ENCODE results near the gene SH3D19. TPM values are rescaled to one million over a fixed set of nuclear protein-coding genes. Genes with fewer than 3 reads are reported as not detected.

SH3D19 gene
- total RNA-seq, 1 donor from 2014 or later, result 39.3 TPM

GRCh38 chr4:151292038-151292437 is 33.4 kb downstream of the SH3D19 start:
- peaks cover 95% of the 10 kb centered on the region for H3K79me2 ChIP-seq (ENCODE audit: low read depth)
- Mint-ChIP-seq H3K27ac (no peak overlapping the region), H3K9me3 (peaks cover 27% of the 10 kb centered on the region)

GRCh38 chr4:151291485-151291884 is 33.9 kb downstream of the SH3D19 start:
- H3K9me3 Mint-ChIP-seq, result peaks cover 28% of the 10 kb centered on the region
- Histone ChIP-seq H3K9me3 (ENCODE audit: low read depth) (no peaks in the 10 kb centered on the region), H3K4me3 (no peak overlapping the region), H3K27ac (no peak overlapping the region), H3K27me3 (no peaks in the 10 kb centered on the region), H3K79me2 (ENCODE audit: low read depth) (peaks cover 95% of the 10 kb centered on the region), H3K36me3 (peaks cover 10% of the 10 kb centered on the region), H2AFZ (replicated peaks) (no peak overlapping the region), H4K20me1 (ENCODE audit: low read depth) (peaks cover 11% of the 10 kb centered on the region), H3K4me1 (peaks cover 23% of the 10 kb centered on the region), H3K4me2 (no peak overlapping the region), H3K9ac (no peak overlapping the region), H3F3A (ENCODE audit: low read depth) (peaks cover 25% of the 10 kb centered on the region)
- H3K27ac Mint-ChIP-seq, result no peak overlapping the region
- TF ChIP-seq CTCF (IDR thresholded peaks at IDR 0.05) (no peak), EZH2 (IDR thresholded peaks at IDR 0.05) (no peak), EZH2phosphoT487 (IDR thresholded peaks at IDR 0.05) (no peak)
- peaks cover 8% of the 10 kb centered on the region for H3K4me1 Mint-ChIP-seq
- DNase-seq (ENCODE audit: low spot score), result no peak
- peaks cover 40% of the 10 kb centered on the region for H3K36me3 Mint-ChIP-seq
- peaks cover 2% of the 10 kb centered on the region for H3K27me3 Mint-ChIP-seq (ENCODE audit: insufficient read depth, low read depth)
- H3K4me3 Mint-ChIP-seq, result no peak overlapping the region

More at GRCh38 chr4:151292038-151292437, 33.4 kb downstream of the SH3D19 start:
- Mint-ChIP-seq H3K4me1 (peaks cover 8% of the 10 kb centered on the region), H3K27me3 (ENCODE audit: insufficient read depth, low read depth) (peaks cover 2% of the 10 kb centered on the region), H3K4me3 (no peak overlapping the region), H3K36me3 (peaks cover 40% of the 10 kb centered on the region)
- Histone ChIP-seq H3K9ac (no peak overlapping the region), H4K20me1 (ENCODE audit: low read depth) (peaks cover 11% of the 10 kb centered on the region), H3K9me3 (ENCODE audit: low read depth) (no peaks in the 10 kb centered on the region), H3K4me1 (peaks cover 28% of the 10 kb centered on the region), H3K36me3 (peaks cover 10% of the 10 kb centered on the region), H3F3A (ENCODE audit: low read depth) (peaks cover 25% of the 10 kb centered on the region), H3K27ac (no peak overlapping the region), H3K4me3 (no peak overlapping the region), H2AFZ (replicated peaks) (no peak overlapping the region), H3K4me2 (no peak overlapping the region), H3K27me3 (no peaks in the 10 kb centered on the region)
- TF ChIP-seq EZH2phosphoT487 (IDR thresholded peaks at IDR 0.05) (no peak), EZH2 (IDR thresholded peaks at IDR 0.05) (no peak), CTCF (IDR thresholded peaks at IDR 0.05) (no peak)
- no peak for DNase-seq (ENCODE audit: low spot score)

GRCh38 chr4:151287409-151287808 is 38.0 kb downstream of the SH3D19 start:
- H3K4me1 Mint-ChIP-seq, result no peaks in the 10 kb centered on the region
- TF ChIP-seq EZH2phosphoT487 (IDR thresholded peaks at IDR 0.05) (no peak), CTCF (IDR thresholded peaks at IDR 0.05) (no peak), EZH2 (IDR thresholded peaks at IDR 0.05) (no peak)
- H3K27me3 Mint-ChIP-seq (ENCODE audit: insufficient read depth, low read depth), result peaks cover 2% of the 10 kb centered on the region
- Histone ChIP-seq H3K27me3 (no peaks in the 10 kb centered on the region), H3K4me2 (no peak overlapping the region), H3K27ac (no peak overlapping the region), H3K79me2 (ENCODE audit: low read depth) (peaks cover 99% of the 10 kb centered on the region), H3K4me3 (no peak overlapping the region), H3K9me3 (ENCODE audit: low read depth) (no peaks in the 10 kb centered on the region), H3F3A (ENCODE audit: low read depth) (peaks cover 8% of the 10 kb centered on the region), H3K9ac (no peak overlapping the region), H2AFZ (replicated peaks) (no peak overlapping the region), H3K4me1 (peaks cover 13% of the 10 kb centered on the region), H4K20me1 (ENCODE audit: low read depth) (no peaks in the 10 kb centered on the region), H3K36me3 (peaks cover 10% of the 10 kb centered on the region)
- peaks cover 33% of the 10 kb centered on the region for H3K36me3 Mint-ChIP-seq
- H3K4me3 Mint-ChIP-seq, result no peak overlapping the region
- no peak overlapping the region for H3K27ac Mint-ChIP-seq
- peaks cover 45% of the 10 kb centered on the region for H3K9me3 Mint-ChIP-seq
- no peak for DNase-seq (ENCODE audit: low spot score)
